IPS-NIHi11 (cell line): ENCODE results near the gene TLCD3B.
"Not testable (repeated sequence)": the region's sequence is repeated elsewhere in the genome, so short reads cannot be mapped to it uniquely, and the experiment has no call there.

ENCODE experiments used
- DNase-seq: peaks from one replicate; pipeline ENCODE4 v3.0.0; 2012; ENCODE audit warnings: mixed read lengths, low spot score

TLCD3B gene

GRCh38 chr16:30060836-30061554 is 29.9 kb upstream of the TLCD3B start:
- DNase-seq, result no peak

GRCh38 chr16:30060346-30060745 is 29.3 kb upstream of the TLCD3B start:
- no peak for DNase-seq

DNA sequence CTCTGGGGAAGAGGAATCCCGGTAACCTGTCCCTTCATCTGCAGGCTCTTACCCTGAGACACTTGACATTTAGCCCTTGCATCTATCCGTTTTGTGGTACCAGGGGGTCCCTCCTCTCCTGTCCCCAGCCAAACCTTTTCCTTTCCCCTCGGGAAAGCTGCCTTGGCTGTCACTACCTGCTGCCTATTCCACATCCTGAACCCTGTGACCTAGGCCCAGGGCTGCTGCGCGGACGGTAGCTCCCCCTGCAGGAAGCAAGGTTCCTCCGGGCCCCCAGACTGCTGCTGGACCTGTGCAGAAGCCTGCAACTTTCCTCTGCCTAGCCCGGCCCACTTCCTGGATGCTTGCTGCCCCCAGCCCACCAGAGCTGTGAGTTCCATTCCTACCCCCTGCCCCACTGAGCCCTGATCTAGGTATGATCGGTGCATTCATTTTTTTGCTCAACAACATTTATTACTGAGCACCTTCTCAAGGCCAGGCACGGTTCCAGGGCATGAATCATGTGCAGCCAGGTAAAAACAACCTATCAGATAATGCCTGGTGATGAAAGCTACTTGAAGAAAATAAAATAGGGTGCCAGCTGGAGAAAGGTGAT is 24.0 kb upstream of the TLCD3B start:
- peak; percentile 90 for DNase-seq

- DNase-seq, result no peak
These were observed 23.4 kb upstream of the TLCD3B start for GRCh38 chr16:30054451-30054850.

DNA sequence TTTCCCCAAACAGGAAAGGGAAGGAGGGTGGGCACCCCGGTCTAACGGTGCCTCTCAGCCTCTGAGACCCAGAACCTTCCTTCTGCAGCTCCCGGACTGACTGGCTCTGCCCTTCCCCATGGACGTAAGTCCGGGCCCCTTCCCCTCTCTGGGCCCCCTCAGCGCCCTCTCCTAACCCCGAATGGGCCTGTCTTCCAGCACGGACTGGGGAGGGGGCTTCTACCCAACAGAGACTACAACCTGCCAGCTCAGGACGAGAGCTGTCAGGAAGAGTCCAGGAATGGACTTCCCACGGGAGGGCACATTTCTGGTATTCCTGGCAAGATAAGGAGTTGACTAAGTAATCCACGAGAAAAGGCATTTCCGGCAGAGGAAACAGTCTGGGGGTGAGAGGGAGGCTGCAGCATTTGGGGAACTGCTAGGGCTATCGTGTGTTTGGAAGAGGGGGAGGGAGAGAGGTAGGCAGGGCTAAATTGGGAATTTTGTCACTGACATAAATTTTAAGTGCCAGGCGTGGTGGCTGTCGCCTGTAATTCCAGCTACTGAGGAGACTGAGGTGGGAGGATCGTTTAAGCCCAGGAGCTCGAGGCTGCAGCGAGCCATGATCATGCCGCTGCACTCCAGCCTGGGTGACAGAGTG is 22.4 kb upstream of the TLCD3B start:
- peak; percentile 46 for DNase-seq

DNA sequence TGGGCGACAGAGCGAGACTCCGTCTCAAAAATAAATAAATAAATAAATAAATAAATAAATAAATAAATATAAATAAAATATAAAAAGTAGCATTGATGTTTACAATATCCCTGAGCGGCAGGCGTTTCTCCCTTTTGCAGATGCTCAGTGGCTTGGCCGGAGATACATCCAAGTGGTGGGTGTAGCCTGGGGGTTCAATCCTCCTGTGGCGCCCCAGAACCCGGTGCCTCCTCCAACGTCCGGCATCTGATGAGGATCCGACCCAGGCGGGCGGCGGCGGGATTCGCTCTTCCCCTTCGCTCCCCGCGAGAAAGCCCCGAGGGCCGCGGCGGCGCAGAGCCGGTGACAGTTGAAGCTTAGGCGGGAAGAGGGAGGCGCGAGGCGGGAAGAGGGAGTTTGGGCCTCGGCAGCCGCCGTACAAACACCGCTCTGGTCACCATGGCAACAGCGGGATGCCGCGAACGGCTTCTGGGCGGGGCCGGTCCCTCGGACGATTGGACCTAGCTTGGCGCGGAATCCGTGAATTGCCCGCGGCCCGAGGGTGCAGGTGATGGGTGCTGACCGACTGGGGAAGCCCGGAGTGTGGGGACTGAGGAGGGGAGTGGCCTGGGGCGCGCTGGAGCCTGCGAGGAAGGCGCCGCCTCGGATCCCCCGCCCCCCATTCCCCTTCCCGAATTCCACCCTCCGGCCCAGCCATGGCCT is 21.8 kb upstream of the TLCD3B start:
- DNase-seq, result peak; percentile 98

DNA sequence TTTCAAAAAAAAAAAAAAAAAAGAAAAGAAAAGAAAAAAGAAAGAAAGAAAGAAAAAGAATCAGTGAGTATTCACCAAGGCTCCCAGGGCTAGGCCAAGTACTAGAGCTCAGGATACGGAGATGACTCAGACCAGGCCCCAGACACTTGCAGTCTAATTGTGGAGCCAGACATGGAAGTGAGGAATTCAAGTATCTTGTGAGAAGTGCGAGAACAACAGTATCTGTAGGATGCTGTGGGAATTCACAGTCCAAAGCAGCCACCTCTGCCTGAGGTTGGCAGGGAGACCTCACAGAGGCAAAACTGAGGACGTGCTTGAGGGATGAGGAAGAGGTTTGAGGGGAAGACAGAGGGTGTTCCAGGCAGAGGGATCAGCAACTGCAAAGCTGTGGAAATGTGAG is 20.4 kb upstream of the TLCD3B start:
- no peak for DNase-seq

DNA sequence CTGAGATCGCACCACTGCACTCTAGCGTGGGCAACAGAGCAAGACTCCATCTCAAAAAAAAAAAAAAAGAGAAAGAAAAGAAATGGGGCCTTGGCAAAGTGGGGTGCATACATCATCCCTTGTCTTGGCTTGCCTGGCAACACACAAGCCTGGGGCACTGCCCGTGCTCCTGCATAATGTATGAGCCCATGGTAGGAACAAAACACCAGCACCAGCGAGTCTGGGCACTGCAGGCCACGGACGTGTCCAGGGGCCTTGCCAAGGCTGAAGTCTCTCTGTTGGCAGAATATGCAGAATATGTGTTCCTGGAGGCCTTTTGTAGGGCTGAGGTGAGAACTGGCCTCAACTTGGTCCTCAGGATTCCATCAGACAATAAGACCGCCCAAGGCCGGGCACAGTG is 18.8 kb upstream of the TLCD3B start:
- DNase-seq, result no peak

GRCh38 chr16:30046588-30046987 is 15.5 kb upstream of the TLCD3B start:
- no peak for DNase-seq

DNA sequence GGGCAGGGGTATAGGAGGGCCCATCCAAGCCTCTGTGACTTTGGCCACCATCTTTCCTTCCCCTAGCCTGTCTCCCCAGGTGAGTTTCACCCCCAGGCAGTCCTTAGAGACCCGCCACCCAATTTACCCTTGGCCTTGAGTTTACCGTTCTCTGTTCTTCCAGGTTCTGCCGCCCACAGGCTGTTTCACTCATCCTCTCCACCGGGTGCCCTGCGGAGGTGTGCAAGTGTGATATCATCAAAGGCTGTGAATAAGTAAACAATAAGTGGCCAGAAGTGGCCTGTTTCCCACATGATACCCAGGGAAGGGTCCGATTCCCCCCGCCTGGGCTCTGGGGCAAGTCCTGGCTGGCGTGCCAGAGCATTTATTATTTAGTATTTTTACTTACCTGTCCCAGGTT is 15.1 kb upstream of the TLCD3B start:
- no peak for DNase-seq

DNA sequence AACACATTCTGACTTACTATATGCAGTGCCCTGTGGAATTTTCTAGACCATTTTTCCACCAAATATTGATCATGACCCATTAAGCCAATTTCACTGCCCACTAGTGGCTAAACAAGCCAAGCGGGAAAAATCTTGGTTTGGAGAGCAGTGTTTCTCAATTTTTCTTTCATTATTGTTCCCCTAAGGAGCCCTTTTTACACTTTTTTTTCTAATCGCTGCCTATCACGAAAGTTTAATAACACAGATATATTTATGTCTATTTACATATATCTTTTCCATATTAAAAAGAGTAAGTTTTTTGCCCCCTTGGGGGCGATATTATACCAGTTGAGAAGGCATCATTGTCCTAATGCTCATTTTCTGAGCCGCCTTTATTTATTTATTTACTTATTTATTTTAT is 10.8 kb upstream of the TLCD3B start:
- DNase-seq, result no peak

DNA sequence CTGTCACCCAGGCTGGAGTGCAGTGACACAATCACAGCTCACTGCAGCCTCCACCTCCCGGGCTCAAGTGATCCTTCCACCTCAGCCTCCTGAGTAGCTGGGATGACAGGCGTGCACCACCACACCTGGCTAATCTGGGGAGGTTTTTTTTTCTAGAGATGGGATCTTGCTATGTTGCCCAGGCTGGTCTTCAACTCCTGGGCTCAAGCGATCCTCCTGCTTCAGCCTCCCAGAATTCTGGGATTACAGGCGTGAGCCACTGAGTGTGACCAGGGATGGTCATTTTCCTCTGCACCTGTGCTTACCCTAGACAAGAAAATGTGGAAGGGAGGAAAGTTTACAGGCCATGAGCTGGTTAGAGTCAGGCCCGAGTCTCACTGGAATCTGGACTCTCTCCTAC is 9.6 kb upstream of the TLCD3B start:
- not testable (repeated sequence) for DNase-seq

- DNase-seq, result no peak
These were observed 9.2 kb upstream of the TLCD3B start for GRCh38 chr16:30040221-30040620.

DNA sequence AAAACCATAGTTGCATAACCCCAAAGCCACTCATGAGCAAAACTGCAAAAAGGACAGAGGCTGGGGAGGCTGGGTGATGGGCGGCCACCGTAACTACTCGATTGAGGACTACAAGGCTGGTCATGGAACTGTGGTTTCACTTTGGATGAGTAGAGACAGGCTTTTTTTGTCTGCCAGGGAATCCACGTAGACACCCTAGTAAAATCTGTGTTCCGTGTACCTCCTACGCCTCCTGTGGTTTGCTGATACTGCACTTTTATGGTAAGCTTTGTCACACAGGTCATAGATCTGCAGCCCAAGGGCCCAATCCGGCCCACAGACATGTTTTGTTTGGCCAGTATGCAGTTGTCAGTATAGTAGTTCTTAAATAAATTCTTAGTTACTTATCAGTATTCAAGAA is 2.2 kb upstream of the TLCD3B start:
- no peak for DNase-seq

GRCh38 chr16:30032083-30032819 is 1.2 kb upstream of the TLCD3B start:
- DNase-seq, result peak; percentile 74

- no peak for DNase-seq
These were observed 427 bp upstream of the TLCD3B start for GRCh38 chr16:30031477-30031918.

- DNase-seq, result no peak
These were observed 923 bp downstream of the TLCD3B start for GRCh38 chr16:30030011-30030685.

GRCh38 chr16:30028438-30029076 is 2.5 kb downstream of the TLCD3B start:
- peak; percentile 72 for DNase-seq

- DNase-seq, result no peak
These were observed 3.3 kb downstream of the TLCD3B start for GRCh38 chr16:30027588-30028437.

DNA sequence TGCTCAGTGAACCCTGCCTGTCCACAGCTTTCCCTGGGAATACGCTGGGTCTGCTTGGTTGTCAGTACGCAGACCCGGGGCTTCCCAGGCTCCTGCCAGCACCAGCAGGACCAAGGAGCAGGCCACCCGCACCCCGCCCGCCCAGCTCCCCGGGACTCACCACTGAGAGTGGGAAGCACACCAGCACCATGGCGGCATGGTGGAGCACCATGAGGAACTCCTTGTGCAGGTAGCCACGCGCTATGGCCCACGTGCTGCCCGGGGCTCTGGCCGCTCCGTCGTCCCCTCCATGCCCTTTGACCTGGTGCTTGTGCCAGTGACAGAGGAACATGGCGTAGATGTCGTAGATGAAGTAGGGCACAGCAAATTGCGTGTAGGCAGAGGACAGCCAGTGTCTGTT is 4.6 kb downstream of the TLCD3B start:
- no peak for DNase-seq
